BE2C (cell line): ENCODE measurements around the gene PKNOX2.

Experiments
- DNase-seq: peaks from one replicate; pipeline ENCODE4 v3.0.0-alpha.2; 2020
- H3K27me3 ChIP-seq: fragments of 250-450 bp; sonication (Bioruptor Pico); 2 replicates; pipeline ENCODE4 v1.5.1; 2020; ENCODE audit warnings: mild to moderate bottlenecking
- H3K36me3 ChIP-seq: fragments of 250-450 bp; sonication (Bioruptor Pico); 2 replicates; pipeline ENCODE4 v1.5.1; 2020; ENCODE audit warnings: mild to moderate bottlenecking
- H3K4me1 ChIP-seq: fragments of 250-450 bp; sonication (Bioruptor Pico); 2 replicates; pipeline ENCODE4 v1.5.1; 2020
- H3K4me3 ChIP-seq: 2 replicates; pipeline ENCODE4 v1.5.1; 2011; ENCODE audit warnings: low read depth, low read length
- H3K9me3 ChIP-seq: fragments of 250-450 bp; sonication (Bioruptor Pico); 2 replicates; pipeline ENCODE4 v1.5.1; 2020
- TF ChIP-seq, protein P1 (sequence below): IDR thresholded peaks from 2 replicates; pipeline ENCODE4 v1.5.1; 2012; ENCODE audit warnings: mild to moderate bottlenecking, low read depth, low read length

PKNOX2 gene

DNA sequence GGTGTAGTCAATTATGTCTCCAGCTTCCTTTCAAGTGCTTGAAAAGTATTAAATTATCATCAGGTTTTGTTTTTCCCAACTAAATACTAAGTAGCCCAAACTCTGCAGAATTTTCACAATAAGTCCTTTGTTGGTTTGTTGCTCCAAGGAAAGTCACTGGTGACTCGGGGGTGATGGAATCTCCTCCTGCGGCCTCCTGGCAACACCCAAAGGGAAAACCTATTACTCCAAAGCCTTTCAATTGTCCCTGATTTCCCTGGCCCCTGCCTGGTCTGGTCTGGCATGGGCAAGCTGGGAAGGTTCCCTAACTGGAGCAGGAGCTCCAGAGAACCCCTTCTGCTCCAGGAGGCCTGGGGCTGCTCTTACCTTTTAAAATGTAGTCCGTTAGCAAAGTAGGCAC is 283.6 kb downstream of the PKNOX2 start:
- H3K36me3 ChIP-seq = no peaks in the 10 kb centered on the region
- H3K4me3 ChIP-seq = no peak overlapping the region
- no peak for DNase-seq
- H3K27me3 ChIP-seq = no peaks in the 10 kb centered on the region
- H3K4me1 ChIP-seq = peaks cover 4% of the 10 kb centered on the region; the same call in 1 of the 2 replicates
- H3K9me3 ChIP-seq = no peaks in the 10 kb centered on the region
- TF ChIP-seq, protein P1, sequence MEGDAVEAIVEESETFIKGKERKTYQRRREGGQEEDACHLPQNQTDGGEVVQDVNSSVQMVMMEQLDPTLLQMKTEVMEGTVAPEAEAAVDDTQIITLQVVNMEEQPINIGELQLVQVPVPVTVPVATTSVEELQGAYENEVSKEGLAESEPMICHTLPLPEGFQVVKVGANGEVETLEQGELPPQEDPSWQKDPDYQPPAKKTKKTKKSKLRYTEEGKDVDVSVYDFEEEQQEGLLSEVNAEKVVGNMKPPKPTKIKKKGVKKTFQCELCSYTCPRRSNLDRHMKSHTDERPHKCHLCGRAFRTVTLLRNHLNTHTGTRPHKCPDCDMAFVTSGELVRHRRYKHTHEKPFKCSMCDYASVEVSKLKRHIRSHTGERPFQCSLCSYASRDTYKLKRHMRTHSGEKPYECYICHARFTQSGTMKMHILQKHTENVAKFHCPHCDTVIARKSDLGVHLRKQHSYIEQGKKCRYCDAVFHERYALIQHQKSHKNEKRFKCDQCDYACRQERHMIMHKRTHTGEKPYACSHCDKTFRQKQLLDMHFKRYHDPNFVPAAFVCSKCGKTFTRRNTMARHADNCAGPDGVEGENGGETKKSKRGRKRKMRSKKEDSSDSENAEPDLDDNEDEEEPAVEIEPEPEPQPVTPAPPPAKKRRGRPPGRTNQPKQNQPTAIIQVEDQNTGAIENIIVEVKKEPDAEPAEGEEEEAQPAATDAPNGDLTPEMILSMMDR = no peak

DNA sequence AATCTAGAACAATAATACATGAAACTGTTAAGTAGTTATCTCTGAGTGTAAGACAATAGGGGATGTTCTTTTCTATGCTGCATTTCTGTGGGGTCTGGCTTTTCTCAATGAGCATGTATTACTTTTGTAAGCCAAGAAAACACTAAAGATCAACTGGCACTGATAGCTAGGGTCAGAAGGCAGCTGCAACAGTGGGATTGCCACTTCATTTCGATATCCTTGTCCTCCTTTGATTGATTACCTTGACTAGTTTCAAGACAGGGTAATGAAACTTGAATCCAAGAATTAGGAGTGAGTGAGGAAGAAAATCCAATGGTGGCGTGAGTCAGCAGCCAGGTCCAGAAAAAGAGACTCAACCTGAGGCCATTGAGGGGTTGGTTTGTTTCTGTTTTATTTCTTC is 285.0 kb downstream of the PKNOX2 start:
- Histone ChIP-seq H3K27me3 (no peaks in the 10 kb centered on the region), H3K36me3 (no peaks in the 10 kb centered on the region), H3K4me3 (no peak overlapping the region), H3K9me3 (no peaks in the 10 kb centered on the region), H3K4me1 (peaks cover 4% of the 10 kb centered on the region; the same call in 1 of the 2 replicates)
- TF ChIP-seq, protein P1 = no peak
- no peak for DNase-seq

DNA sequence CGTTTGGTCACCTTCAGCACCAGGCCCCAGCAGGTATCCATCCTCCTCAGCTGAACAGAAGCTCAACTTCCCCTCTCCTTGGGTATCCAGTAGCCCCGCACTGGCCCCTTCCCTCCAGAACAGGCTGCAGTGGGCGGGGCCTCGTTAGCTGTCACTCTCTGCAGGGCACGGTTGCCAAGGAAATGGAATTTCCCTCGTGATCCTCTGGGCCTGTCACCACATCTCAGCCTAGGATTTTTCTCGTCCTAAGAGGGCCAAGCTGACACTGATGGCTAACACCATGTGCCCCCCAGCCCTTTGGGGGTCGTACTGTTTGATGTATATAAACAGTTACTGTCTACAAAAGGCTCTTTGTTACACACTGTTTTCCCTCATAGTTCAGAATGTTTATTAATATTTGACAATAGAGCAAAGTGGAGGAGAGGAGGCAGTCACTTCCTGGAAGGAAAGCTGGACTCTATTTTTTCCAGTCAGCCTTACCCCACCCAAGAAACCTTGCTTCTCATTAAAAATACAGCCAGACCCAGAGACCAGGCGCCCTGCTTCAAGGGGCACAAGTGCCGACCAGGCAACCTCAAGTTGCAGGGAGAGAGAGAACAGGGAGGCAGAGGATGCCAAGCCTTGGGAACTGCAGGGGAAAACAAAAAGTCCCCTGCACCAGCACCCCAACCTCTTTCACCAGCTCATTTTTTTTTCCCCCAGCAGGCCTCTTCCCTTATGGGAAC is 287.0 kb downstream of the PKNOX2 start:
- DNase-seq = peak; percentile 61
- TF ChIP-seq, protein P1 = no peak
- H3K4me3 ChIP-seq = no peak overlapping the region
- H3K27me3 ChIP-seq = no peaks in the 10 kb centered on the region
- H3K9me3 ChIP-seq = no peaks in the 10 kb centered on the region
- no peaks in the 10 kb centered on the region for H3K36me3 ChIP-seq
- peaks cover 4% of the 10 kb centered on the region; the same call in 1 of the 2 replicates for H3K4me1 ChIP-seq

DNA sequence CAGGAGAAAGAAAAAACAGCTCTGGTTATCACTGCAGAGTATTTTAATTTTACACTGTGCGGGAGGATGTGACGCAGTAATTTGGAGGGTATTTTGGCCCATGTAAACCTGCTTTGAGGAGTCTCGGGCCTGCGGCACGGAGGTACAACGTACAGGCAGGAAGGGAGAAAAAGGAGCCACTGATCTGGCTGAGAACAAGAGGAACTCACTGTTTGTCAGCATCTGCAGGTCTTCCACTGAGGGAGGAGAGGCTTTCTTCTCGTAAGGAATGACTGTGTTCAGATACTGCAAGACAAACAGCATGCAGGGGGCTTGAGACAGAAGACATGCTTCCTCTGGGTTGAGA is 287.5 kb downstream of the PKNOX2 start:
- DNase-seq = no peak
- H3K36me3 ChIP-seq = no peaks in the 10 kb centered on the region
- H3K9me3 ChIP-seq = no peaks in the 10 kb centered on the region
- H3K27me3 ChIP-seq = no peaks in the 10 kb centered on the region
- TF ChIP-seq, protein P1 = no peak
- no peak overlapping the region for H3K4me3 ChIP-seq
- H3K4me1 ChIP-seq = peaks cover 4% of the 10 kb centered on the region; the same call in 1 of the 2 replicates

DNA sequence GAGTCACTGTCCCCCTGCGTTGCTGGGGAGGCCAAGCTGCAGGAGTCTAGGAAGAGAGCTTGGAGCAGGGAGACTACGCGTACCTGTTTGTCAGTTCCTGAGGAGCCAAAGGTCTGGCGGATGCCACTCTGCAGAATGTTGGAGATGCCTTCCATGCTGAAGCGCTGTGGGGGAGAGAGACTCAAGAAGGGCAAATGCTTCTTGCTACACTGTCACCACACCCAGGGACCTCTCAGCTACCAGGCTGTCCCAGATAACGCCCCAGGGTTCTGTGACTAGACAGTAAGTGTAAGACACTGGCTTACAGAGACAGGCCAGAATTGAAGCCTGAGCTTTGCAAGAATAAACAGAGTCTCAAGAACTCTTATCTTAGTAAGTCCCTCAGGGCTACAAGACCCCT is 289.5 kb downstream of the PKNOX2 start:
- no peak overlapping the region for H3K4me3 ChIP-seq
- no peaks in the 10 kb centered on the region for H3K27me3 ChIP-seq
- TF ChIP-seq, protein P1 = no peak
- H3K36me3 ChIP-seq = no peaks in the 10 kb centered on the region
- peaks cover 4% of the 10 kb centered on the region; the same call in 1 of the 2 replicates for H3K4me1 ChIP-seq
- no peak for DNase-seq
- no peaks in the 10 kb centered on the region for H3K9me3 ChIP-seq

DNA sequence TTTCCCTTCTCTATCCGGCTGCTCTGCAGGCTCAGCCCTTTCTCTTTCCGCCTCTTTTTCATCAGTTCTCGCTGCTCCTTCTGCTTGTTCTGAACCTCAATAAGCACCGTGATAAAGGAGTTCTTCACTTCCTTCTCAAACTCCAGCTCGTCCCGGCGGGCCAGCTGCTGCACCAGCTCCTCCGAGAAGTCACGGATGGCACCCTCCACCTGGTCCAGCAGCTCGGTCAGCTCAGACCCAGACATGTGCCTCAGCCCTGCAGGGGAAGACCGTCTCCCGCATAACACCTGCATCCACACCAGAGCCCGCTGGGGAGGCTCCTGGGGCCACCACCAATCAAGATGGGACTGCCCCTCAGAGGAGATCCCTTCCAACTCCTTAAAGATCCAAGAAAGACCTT is 291.3 kb downstream of the PKNOX2 start:
- TF ChIP-seq, protein P1 = no peak
- peaks cover 4% of the 10 kb centered on the region; the same call in 1 of the 2 replicates for H3K4me1 ChIP-seq
- no peak overlapping the region for H3K4me3 ChIP-seq
- DNase-seq = no peak
- H3K27me3 ChIP-seq = no peaks in the 10 kb centered on the region
- H3K36me3 ChIP-seq = no peaks in the 10 kb centered on the region
- H3K9me3 ChIP-seq = no peaks in the 10 kb centered on the region
